ENCODE results near the gene COX15.

COX15 gene

GRCh38 chr10:99732033-99732842, at the start of gene COX15, which contains the start of gene CUTC:
Gene COX15 (minus strand): TSS chr10:99732127. CDS start chr10:99732049, 78 bp downstream.
Gene CUTC (plus strand): TSS chr10:99732234. CDS start chr10:99732349, 115 bp downstream.
- in situ Hi-C loops (cut with HindIII; ENCODE audit: low pct_unique_long_range_greater_than_20kb, low sequenced_read_pairs): no loop called here
- no peak for TF ChIP-seq JUND (IDR thresholded peaks at IDR 0.05; ENCODE audit: low read depth)
- DNase-seq (ENCODE audit: low read depth in 1 of 2, low spot score in 1 of 2): peak; percentile 77 to 99

DNA sequence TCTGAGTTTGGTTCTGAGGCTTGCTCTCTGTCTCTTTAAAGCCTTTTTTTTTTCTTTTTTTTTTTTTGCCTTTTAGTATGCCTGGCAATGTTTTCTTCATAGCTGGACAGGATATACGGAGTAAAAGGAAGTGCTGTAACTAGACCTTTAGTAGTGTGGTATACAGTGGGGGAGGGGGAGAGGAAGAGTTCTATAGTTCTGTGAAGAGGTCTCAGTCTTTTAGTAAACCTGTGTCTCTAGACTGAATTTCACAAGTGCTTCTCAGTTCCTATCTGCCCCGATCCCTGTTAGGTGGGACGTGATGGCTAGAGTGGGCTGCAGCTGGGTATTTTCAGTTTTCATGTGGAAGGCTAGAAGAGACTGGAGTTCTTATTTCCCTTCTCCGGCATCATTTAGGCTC, 47.4 kb upstream of the COX15 start:
- TF ChIP-seq JUND (IDR thresholded peaks at IDR 0.05; ENCODE audit: low read depth): no peak
- in situ Hi-C loops (cut with HindIII; ENCODE audit: low pct_unique_long_range_greater_than_20kb, low sequenced_read_pairs): no loop called here
- DNase-seq (ENCODE audit: low read depth in 1 of 2, low spot score in 1 of 2): peak in 1 of 2 experiments; percentile 33

DNA sequence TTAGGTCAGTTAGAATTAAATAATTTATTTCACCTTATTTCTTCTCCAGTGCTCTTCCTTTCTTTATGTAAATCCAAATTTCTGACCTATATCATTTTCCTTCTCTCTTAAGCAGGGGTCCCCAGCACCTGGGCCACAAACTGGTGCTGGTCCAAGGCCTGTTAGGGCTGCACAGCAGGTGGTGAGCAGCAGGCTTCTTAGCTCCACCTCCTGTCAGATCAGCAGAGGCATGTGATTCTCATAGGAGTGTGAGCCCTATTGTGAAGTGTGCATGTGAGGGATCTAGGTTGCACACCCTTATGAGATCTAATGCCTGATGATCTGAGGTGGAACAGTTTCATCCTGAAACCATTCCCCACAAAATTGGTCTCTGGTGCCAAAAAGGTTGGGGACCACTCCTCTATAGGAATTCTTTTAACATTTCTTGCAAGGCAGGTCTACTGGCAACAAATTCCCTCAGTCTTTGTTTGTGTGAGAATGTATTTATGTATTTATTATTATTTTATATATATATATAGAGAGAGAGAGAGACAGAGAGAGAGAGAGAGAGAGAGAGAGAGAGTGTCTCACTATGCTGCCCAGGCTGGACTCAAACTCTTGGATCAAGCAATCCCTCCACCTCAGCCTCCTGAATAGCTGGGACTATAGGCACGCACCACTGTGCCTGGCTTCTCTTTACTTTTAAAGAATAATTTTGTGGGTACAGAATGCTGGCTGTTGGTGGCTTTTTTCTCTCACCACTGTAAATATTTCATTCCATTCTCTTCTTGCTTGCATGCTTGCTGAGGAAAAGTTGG, 46.2 kb upstream of the COX15 start:
- peak in 1 of 2 experiments; percentile 46 for DNase-seq (ENCODE audit: low read depth in 1 of 2, low spot score in 1 of 2)
- no peak for TF ChIP-seq JUND (IDR thresholded peaks at IDR 0.05; ENCODE audit: low read depth)
- in situ Hi-C loops (cut with HindIII; ENCODE audit: low pct_unique_long_range_greater_than_20kb, low sequenced_read_pairs): no loop called here

- no peak for TF ChIP-seq JUND (IDR thresholded peaks at IDR 0.05; ENCODE audit: low read depth)
- DNase-seq (ENCODE audit: low read depth in 1 of 2, low spot score in 1 of 2): no peak
- in situ Hi-C loops (cut with HindIII; ENCODE audit: low pct_unique_long_range_greater_than_20kb, low sequenced_read_pairs): no loop called here
Measured at GRCh38 chr10:99775850-99776249, 43.9 kb upstream of the COX15 start.

DNA sequence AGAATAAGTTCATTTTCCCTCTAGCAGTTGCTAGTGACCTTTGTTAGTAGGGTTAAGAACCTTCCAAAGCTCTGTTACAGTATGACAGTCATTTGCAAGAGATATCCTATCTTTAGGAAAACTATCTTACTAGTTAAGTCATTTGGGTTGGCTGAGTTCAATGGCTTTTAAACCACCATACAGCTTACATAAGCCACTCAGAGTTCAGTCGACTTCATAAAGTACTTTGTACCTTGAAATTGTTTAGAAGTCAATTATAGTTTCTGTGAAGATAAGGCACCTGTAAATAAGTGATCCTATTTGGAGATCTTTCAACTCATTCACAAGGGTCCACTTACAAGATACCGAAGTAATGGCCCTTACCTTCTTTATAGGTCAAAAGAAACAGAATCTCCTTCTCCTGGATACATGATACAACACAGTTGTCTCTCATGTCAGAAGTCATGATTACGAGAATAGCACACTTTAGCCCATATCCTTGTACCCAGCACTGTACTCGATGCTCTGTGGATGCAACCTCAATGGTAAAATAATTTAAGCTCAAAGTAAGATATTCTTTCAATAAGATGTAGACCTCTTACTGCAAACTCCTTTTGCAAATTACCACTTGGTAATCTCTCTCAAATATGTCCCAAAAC, 38.6 kb upstream of the COX15 start:
- in situ Hi-C loops (cut with HindIII; ENCODE audit: low pct_unique_long_range_greater_than_20kb, low sequenced_read_pairs): no loop called here
- DNase-seq (ENCODE audit: low read depth in 1 of 2, low spot score in 1 of 2): no peak
- no peak for TF ChIP-seq JUND (IDR thresholded peaks at IDR 0.05; ENCODE audit: low read depth)

DNA sequence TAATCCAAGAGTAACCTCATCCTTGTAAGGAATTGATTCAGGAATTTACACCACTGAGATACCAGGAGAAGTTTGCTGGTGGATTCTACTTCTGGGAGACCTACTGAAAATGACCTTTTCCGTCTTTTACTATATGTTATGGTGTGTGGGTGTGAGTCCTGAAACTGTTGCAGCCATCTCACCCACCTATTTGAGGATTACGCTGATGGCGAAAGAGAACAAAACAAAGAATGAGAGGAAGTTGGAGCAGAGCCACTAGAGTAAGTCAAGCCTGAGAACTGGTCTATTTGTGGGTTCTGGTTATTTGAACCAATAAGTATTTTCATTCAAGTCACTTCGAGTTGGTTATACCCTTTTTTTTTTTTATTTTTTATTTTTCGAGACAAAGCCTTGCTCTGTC, 37.8 kb upstream of the COX15 start:
- DNase-seq (ENCODE audit: low read depth in 1 of 2, low spot score in 1 of 2): no peak
- no peak for TF ChIP-seq JUND (IDR thresholded peaks at IDR 0.05; ENCODE audit: low read depth)
- in situ Hi-C loops (cut with HindIII; ENCODE audit: low pct_unique_long_range_greater_than_20kb, low sequenced_read_pairs): no loop called here

GRCh38 chr10:99768556-99768955, 36.6 kb upstream of the COX15 start:
- DNase-seq (ENCODE audit: low read depth in 1 of 2, low spot score in 1 of 2): no peak
- TF ChIP-seq JUND (IDR thresholded peaks at IDR 0.05; ENCODE audit: low read depth): no peak
- in situ Hi-C loops (cut with HindIII; ENCODE audit: low pct_unique_long_range_greater_than_20kb, low sequenced_read_pairs): no loop called here

DNA sequence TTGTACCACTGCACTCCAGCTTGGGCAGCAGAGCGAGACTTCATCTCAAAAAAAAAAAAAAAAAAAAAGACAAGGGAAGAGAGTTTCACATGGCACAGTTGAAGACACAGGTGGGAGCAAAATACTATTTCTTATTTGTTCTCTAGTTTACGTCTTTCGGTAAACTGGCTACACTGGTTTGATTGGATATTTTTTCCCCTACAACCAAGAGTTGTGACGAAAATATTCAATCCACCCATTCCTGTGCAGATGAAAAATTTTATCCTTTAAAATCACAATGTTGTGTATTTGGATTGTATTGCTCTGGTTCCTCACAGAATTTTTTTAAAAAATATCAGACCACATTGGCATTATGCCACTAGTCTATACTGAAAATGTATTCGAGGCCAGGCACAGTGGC, 36.0 kb upstream of the COX15 start:
- in situ Hi-C loops (cut with HindIII; ENCODE audit: low pct_unique_long_range_greater_than_20kb, low sequenced_read_pairs): no loop called here
- no peak for TF ChIP-seq JUND (IDR thresholded peaks at IDR 0.05; ENCODE audit: low read depth)

GRCh38 chr10:99766302-99766681, 34.4 kb upstream of the COX15 start:
- in situ Hi-C loops (cut with HindIII; ENCODE audit: low pct_unique_long_range_greater_than_20kb, low sequenced_read_pairs): no loop called here
- no peak for TF ChIP-seq JUND (IDR thresholded peaks at IDR 0.05; ENCODE audit: low read depth)
- DNase-seq (ENCODE audit: low read depth in 1 of 2, low spot score in 1 of 2): no peak

More for the DNA sequence above, 36.0 kb upstream of the COX15 start:
- peak in 1 of 2 experiments; percentile 27 for DNase-seq (ENCODE audit: low read depth in 1 of 2, low spot score in 1 of 2)

DNA sequence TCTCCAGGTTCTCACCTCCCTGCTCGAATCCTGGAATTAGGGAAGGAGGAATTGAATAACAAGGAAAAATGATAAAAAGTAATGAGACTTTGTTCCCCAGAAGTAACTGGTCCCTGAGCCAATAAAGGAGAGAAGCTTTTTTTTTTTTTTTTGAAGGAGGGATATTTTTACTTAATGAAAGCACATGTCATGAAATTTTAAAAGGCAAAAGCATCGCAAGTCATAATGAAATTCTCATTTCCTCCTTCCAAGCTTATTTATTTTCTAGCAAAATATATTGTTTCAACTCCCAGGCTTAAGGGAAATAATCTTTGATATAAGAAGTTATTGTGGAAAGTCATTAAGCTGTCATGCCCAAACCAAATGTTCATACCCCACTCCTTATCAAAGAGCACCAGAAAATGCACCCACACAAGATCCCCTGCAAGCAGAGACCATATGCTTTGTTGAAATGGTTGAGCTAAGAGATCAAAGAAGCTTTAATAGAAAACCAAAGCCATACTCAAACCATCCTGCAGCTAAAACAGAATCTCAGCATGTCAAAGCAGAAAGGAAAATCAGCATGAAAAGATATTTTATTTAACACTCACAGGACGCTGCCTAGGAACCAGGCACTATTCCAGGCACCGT, 33.9 kb upstream of the COX15 start:
- TF ChIP-seq JUND (IDR thresholded peaks at IDR 0.05; ENCODE audit: low read depth): no peak
- DNase-seq (ENCODE audit: low read depth in 1 of 2, low spot score in 1 of 2): no peak
- in situ Hi-C loops (cut with HindIII; ENCODE audit: low pct_unique_long_range_greater_than_20kb, low sequenced_read_pairs): no loop called here

DNA sequence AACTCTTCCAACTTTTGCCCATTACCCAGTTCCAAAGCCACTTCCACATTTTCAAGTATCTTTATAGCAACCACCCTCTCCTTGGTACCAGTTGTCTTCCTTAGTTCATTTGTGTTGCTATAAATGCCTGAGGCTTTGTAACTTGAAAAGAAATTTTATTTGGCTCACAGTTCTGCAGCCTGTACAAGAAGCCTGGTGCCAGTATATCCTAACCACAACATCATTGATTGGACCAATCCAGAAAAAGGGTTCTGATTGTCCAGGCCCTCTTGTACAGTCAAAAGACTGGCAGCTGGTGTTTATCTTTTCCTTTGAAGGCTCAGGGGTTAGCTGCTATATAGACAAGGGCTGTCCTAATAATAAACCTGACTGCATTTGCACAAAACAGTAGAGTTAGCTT, 29.4 kb upstream of the COX15 start:
- in situ Hi-C loops (cut with HindIII; ENCODE audit: low pct_unique_long_range_greater_than_20kb, low sequenced_read_pairs): no loop called here
- TF ChIP-seq JUND (IDR thresholded peaks at IDR 0.05; ENCODE audit: low read depth): no peak
- DNase-seq (ENCODE audit: low read depth in 1 of 2, low spot score in 1 of 2): no peak

DNA sequence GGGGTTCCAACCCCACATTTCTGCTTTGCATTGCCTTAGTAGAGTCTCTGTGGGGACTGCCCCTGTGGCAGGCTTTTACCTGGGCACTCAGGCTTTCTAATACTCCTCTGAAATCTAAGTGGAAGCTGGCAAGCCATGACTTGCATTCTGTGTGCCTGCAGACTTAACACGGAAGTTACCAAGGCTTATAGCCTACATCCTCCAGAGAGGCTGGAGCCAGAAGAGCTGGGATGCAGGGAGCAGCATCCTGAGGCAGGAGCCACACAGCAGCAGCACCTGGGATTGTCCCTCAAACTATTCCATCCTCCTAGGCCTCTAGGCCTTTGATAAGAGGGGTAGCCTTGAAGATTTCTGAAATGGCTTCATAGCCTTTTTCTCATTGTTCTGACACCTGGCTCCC, 28.4 kb upstream of the COX15 start:
- no peak for DNase-seq (ENCODE audit: low read depth in 1 of 2, low spot score in 1 of 2)
- TF ChIP-seq JUND (IDR thresholded peaks at IDR 0.05; ENCODE audit: low read depth): no peak
- in situ Hi-C loops (cut with HindIII; ENCODE audit: low pct_unique_long_range_greater_than_20kb, low sequenced_read_pairs): no loop called here

Measured in T47D (cell line).